ENCODE data around the gene ATG16L2. TPM values are rescaled to one million over a fixed set of nuclear protein-coding genes. Genes with fewer than 3 reads are reported as not detected.

The ATG16L2 gene
- total and polyA plus RNA-seq, 2 donors (not counting 3 experiments of a cell fraction or from before 2014, with no cell fraction given) = 26.5 to 30.5 TPM

DNA sequence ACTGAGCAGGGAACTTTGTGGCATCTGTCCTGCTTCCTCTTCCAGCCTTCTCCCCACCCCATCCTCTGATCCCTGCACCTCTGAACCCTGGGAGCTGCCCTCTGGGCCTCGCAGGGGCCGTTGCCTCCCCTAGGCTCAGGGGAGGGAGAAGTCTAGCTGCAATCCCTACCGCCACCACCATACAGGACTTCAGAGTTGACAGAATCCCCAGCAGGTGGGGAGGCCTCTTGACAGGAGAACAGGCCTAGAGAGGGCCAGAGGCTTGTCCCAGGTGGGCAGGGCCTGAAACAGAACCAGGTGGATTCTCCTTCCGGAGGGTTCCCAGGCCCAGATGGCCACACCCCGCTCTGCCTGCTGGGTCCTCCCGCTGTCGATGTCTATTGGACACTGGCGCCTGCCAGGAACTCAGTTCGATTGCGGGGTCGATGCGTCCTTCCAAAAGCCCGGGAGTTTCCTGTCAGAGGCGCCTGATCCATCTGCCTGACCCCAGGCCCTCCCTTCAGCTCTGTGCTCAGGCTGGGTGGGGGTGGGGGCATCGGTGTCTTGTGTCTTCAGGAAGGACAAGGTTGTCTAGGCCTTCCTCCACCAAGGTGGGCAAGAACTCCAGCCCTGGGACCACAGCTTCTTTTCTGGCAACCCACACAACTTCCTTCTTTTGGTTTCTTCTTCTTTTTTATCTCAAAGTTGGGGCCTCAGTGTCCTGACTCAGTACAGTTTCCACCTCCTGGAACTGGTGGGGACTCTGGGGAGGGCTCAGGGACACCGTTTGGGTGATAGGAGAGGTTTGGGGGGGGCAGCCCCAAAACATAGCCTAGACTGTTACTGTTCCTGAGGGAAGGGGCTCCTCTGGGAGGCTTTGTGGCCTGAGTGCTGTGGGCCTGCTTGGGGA, 26.8 kb upstream of the ATG16L2 start:
- CTCF ChIA-PET = interaction anchor here (0.6 to 3.2 kb wide), 6 partner anchors 10 to 62 kb away, joined by 3 to 20 read pairs (median 4); no protein-coding TSS in a partner anchor
- TF ChIP-seq, protein P1, sequence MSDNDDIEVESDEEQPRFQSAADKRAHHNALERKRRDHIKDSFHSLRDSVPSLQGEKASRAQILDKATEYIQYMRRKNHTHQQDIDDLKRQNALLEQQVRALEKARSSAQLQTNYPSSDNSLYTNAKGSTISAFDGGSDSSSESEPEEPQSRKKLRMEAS (IDR thresholded peaks at IDR 0.05; ENCODE audit: insufficient read depth, insufficient read length) = no peak
- TF ChIP-seq MYC (IDR thresholded peaks at IDR 0.05; ENCODE audit: low read depth, low read length) (no peak), POLR2AphosphoS5 (IDR thresholded peaks at IDR 0.05; ENCODE audit: insufficient read depth, low read depth, low read length) (no peak), EZH2 (IDR thresholded peaks at IDR 0.05; ENCODE audit: borderline replicate concordance, low read depth, low read length, severe bottlenecking) (no peak), GATA2 (IDR thresholded peaks at IDR 0.05; ENCODE audit: insufficient read depth, insufficient read length, low read depth, low read length) (no peak), JUN (IDR thresholded peaks at IDR 0.05; ENCODE audit: borderline replicate concordance, insufficient read depth, insufficient read length, low read depth) (no peak), FOS (IDR thresholded peaks at IDR 0.05; ENCODE audit: borderline replicate concordance, insufficient read depth, low read length) (no peak), POLR2A (IDR thresholded peaks at IDR 0.05; ENCODE audit: low read depth, low read length) (no peak)
- TF ChIP-seq, protein P2, sequence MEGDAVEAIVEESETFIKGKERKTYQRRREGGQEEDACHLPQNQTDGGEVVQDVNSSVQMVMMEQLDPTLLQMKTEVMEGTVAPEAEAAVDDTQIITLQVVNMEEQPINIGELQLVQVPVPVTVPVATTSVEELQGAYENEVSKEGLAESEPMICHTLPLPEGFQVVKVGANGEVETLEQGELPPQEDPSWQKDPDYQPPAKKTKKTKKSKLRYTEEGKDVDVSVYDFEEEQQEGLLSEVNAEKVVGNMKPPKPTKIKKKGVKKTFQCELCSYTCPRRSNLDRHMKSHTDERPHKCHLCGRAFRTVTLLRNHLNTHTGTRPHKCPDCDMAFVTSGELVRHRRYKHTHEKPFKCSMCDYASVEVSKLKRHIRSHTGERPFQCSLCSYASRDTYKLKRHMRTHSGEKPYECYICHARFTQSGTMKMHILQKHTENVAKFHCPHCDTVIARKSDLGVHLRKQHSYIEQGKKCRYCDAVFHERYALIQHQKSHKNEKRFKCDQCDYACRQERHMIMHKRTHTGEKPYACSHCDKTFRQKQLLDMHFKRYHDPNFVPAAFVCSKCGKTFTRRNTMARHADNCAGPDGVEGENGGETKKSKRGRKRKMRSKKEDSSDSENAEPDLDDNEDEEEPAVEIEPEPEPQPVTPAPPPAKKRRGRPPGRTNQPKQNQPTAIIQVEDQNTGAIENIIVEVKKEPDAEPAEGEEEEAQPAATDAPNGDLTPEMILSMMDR (IDR thresholded peaks at IDR 0.05; ENCODE audit: extremely low read depth in 1 of 2, insufficient read depth in 1 of 2, low read depth in 1 of 2, low read length in 2 of 2) = no peak
- H4K20me1 ChIP-seq (replicated peaks; ENCODE audit: control insufficient read depth, extremely low read depth, insufficient read depth, low read length) = no peaks in the 10 kb centered on the region
- H3K27ac ChIP-seq (ENCODE audit: insufficient read depth, low read depth, low read length) = no peak overlapping the region
- no peak overlapping the region for H2AFZ ChIP-seq (ENCODE audit: low read depth, low read length)
- no peaks in the 10 kb centered on the region for H3K4me1 ChIP-seq (ENCODE audit: control insufficient read depth, extremely low read depth, insufficient read depth, low read length)
- POLR2A ChIA-PET = no interaction called here
- no peak overlapping the region for H3K4me2 ChIP-seq (ENCODE audit: insufficient read depth, low read length)
- intact Hi-C loops (cut with micrococcal nuclease) (no loop called here), dilution Hi-C loops (cut with MboI; ENCODE audit: extremely low pct_ligation_motif_present, low sequenced_read_pairs) (no loop called here)
- H3K36me3 ChIP-seq (ENCODE audit: control insufficient read depth in 2 of 2, extremely low read depth in 1 of 2, insufficient read depth in 2 of 2, low read length in 2 of 2) = no peaks in the 10 kb centered on the region
- DNase-seq (ENCODE audit: low read depth, low spot score) (no peak), FAIRE-seq (no peak)
- H3K4me3 ChIP-seq (replicated peaks in 1 of 3; ENCODE audit: insufficient read depth in 1 of 3, low read depth in 1 of 3, low read length in 3 of 3) = no peak overlapping the region
- H3K9me1 ChIP-seq (replicated peaks; ENCODE audit: control insufficient read depth, extremely low read depth, insufficient read depth, low read length) = no peaks in the 10 kb centered on the region
- H3K27me3 ChIP-seq (ENCODE audit: control insufficient read depth in 2 of 2, insufficient read depth in 2 of 2, low read length in 2 of 2) = no peaks in the 10 kb centered on the region
- no peaks in the 10 kb centered on the region for H3K79me2 ChIP-seq (ENCODE audit: control insufficient read depth, insufficient read depth, low read length)
- BruUV-seq (replicated peaks) = no TSS peak
- H3K9ac ChIP-seq (replicated peaks; ENCODE audit: extremely low read depth, insufficient read depth, low read length) = no peak overlapping the region
- H3K9me3 ChIP-seq (replicated peaks; ENCODE audit: control insufficient read depth, insufficient read depth, low read length) = no peaks in the 10 kb centered on the region

Data from endothelial cell of umbilical vein (primary cell).